CD4-positive, CD25-positive, alpha-beta regulatory T cell (primary cell): Measurements from ENCODE around the gene ME2. TPM values are rescaled to one million over a fixed set of nuclear protein-coding genes. Genes with fewer than 3 reads are reported as not detected.
"Not testable (repeated sequence)": the region's sequence is repeated elsewhere in the genome, so short reads cannot be mapped to it uniquely, and the experiment has no call there.

Experiments used
- ATAC-seq, 2 donors: fragments of 150-1000 bp; cut with Tn5 transposase; one replicate each; pipeline ENCODE4 v1.10.0; 2021; ENCODE audit warnings: low read depth in 2 of 2, moderate number of reproducible peaks in 2 of 2, moderate library complexity in 1 of 2
- DNase-seq, 3 donors: peaks; one replicate each; pipeline versions ENCODE4 v3.0.0 to v3.0.0-alpha.2; 2012 to 2022; ENCODE audit warnings: mixed read lengths in 1 of 3
- H3K27ac ChIP-seq: one replicate; pipeline ENCODE4 v1.7.0; 2013; ENCODE audit warnings: mild to moderate bottlenecking, low read length; ENCODE audit not compliant: insufficient read depth, poor library complexity, severe bottlenecking
- H3K27me3 ChIP-seq: one replicate; pipeline ENCODE4 v1.7.0; 2013; ENCODE audit warnings: low read length; ENCODE audit not compliant: control insufficient read depth, insufficient read depth
- H3K36me3 ChIP-seq: one replicate; pipeline ENCODE4 v1.7.0; 2013; ENCODE audit warnings: mild to moderate bottlenecking, low read length, moderate library complexity; ENCODE audit not compliant: control insufficient read depth, insufficient read depth
- H3K4me1 ChIP-seq: 2 replicates; pipeline ENCODE4 v1.7.0; 2013; ENCODE audit warnings: mild to moderate bottlenecking, low read length; ENCODE audit not compliant: insufficient read depth, control insufficient read depth, poor library complexity, severe bottlenecking
- H3K4me3 ChIP-seq: one replicate; pipeline ENCODE4 v1.7.0; 2013; ENCODE audit warnings: low read depth, mild to moderate bottlenecking, low read length, moderate library complexity
- H3K9me3 ChIP-seq, 2 experiments: 1 replicate in 1 of 2; 2 replicates in 1 of 2; pipeline ENCODE4 v1.7.0; 2013; ENCODE audit warnings: low read length in 2 of 2, mild to moderate bottlenecking in 1 of 2, moderate library complexity in 1 of 2; ENCODE audit not compliant: control insufficient read depth in 2 of 2
- H3K27ac Mint-ChIP-seq, 3 donors: one replicate each; pipeline ENCODE4 v1.8.0; 2020 to 2022; ENCODE audit warnings: mild to moderate bottlenecking in 3 of 3, mixed read lengths in 3 of 3, moderate library complexity in 2 of 3
- H3K27me3 Mint-ChIP-seq: one replicate; pipeline ENCODE4 v1.8.0; 2022; ENCODE audit warnings: mild to moderate bottlenecking, mixed read lengths
- H3K36me3 Mint-ChIP-seq: one replicate; pipeline ENCODE4 v1.8.0; 2020; ENCODE audit warnings: mixed read lengths
- H3K4me1 Mint-ChIP-seq, 4 donors: one replicate each; pipeline ENCODE4 v1.8.0; 2020 to 2022; ENCODE audit warnings: mixed read lengths in 4 of 4, mild to moderate bottlenecking in 1 of 4
- H3K4me3 Mint-ChIP-seq, 4 donors: one replicate each; pipeline ENCODE4 v1.8.0; 2020 to 2022; ENCODE audit warnings: mild to moderate bottlenecking in 4 of 4, mixed read lengths in 4 of 4, moderate library complexity in 3 of 4
- H3K9me3 Mint-ChIP-seq, 7 donors: one replicate each; pipeline ENCODE4 v1.8.0; 2020 to 2022; ENCODE audit warnings: mixed read lengths in 7 of 7, mild to moderate bottlenecking in 3 of 7, moderate library complexity in 2 of 7
- polyA plus RNA-seq, 4 donors: library from polyadenylated mRNA; unstranded; fragments of 300-500 nt; fragmentation: Illumina TruSeq; gene quantifications; one replicate each; pipeline ENCODE4 v1.2.3, GENCODE V29; 2021
- total RNA-seq: library from RNA; stranded (reverse); gene quantifications from one replicate; pipeline ENCODE4 v1.2.3, GENCODE V29; 2022

The ME2 gene
- total and polyA plus RNA-seq, 5 donors from 2014 or later, result 29.5 to 45.4 (median 39.7) TPM

- DNase-seq (no peak), ATAC-seq (no peak)
- Mint-ChIP-seq H3K27me3 (peaks cover 26% of the 10 kb centered on the region), H3K9me3 (peaks cover 0 to 10% (median 6%) of the 10 kb centered on the region in 7 donors), H3K36me3 (peaks cover 8% of the 10 kb centered on the region), H3K27ac (no peak overlapping the region), H3K4me3 (no peak overlapping the region), H3K4me1 (peaks cover 0 to 3% (median 0%) of the 10 kb centered on the region in 4 donors)
- Histone ChIP-seq H3K36me3 (no peaks in the 10 kb centered on the region), H3K9me3 (peaks cover 6% of the 10 kb centered on the region in 2 experiments), H3K27me3 (no peaks in the 10 kb centered on the region), H3K4me3 (no peak overlapping the region), H3K27ac (no peak overlapping the region), H3K4me1 (no peaks in the 10 kb centered on the region)
These were observed 28.4 kb upstream of the ME2 start for GRCh38 chr18:50850307-50851065.

- no peaks in the 10 kb centered on the region for H3K4me1 Mint-ChIP-seq
- no peaks in the 10 kb centered on the region for H3K36me3 ChIP-seq
- ATAC-seq (no peak), DNase-seq (no peak)
- no peak overlapping the region for H3K27ac ChIP-seq
- peaks cover 6% of the 10 kb centered on the region in 2 experiments for H3K9me3 ChIP-seq
- H3K27me3 ChIP-seq, result no peaks in the 10 kb centered on the region
- peaks cover 42% of the 10 kb centered on the region for H3K27me3 Mint-ChIP-seq
- no peak overlapping the region for H3K4me3 Mint-ChIP-seq
- H3K36me3 Mint-ChIP-seq, result peaks cover 8% of the 10 kb centered on the region
- no peaks in the 10 kb centered on the region for H3K4me1 ChIP-seq
- H3K4me3 ChIP-seq, result no peak overlapping the region
- no peak overlapping the region for H3K27ac Mint-ChIP-seq
- H3K9me3 Mint-ChIP-seq, result peaks cover 0 to 10% (median 6%) of the 10 kb centered on the region in 7 donors
These were observed 25.1 kb upstream of the ME2 start for GRCh38 chr18:50853863-50854271.

- no peaks in the 10 kb centered on the region for H3K36me3 ChIP-seq
- peaks cover 6% of the 10 kb centered on the region in 2 experiments for H3K9me3 ChIP-seq
- no peak overlapping the region for H3K4me3 ChIP-seq
- Mint-ChIP-seq H3K4me3 (peak overlapping the region in 1 of 4 donors; percentile 1), H3K36me3 (peaks cover 8% of the 10 kb centered on the region), H3K27me3 (peaks cover 42% of the 10 kb centered on the region), H3K9me3 (peaks cover 0 to 10% (median 7%) of the 10 kb centered on the region in 7 donors), H3K27ac (no peak overlapping the region), H3K4me1 (no peaks in the 10 kb centered on the region)
- H3K27me3 ChIP-seq, result no peaks in the 10 kb centered on the region
- DNase-seq, result no peak
- H3K4me1 ChIP-seq, result no peaks in the 10 kb centered on the region
- H3K27ac ChIP-seq, result no peak overlapping the region
- no peak for ATAC-seq
These were observed 22.8 kb upstream of the ME2 start for GRCh38 chr18:50855976-50856757.

- H3K4me3 Mint-ChIP-seq, H3K4me3 ChIP-seq, DNase-seq, H3K4me1 Mint-ChIP-seq, H3K27me3 ChIP-seq, H3K36me3 Mint-ChIP-seq, H3K9me3 ChIP-seq, H3K36me3 ChIP-seq, ATAC-seq, H3K27ac ChIP-seq, H3K4me1 ChIP-seq: not testable (repeated sequence)
- H3K9me3 Mint-ChIP-seq, result peaks cover 0 to 10% (median 4%) of the 10 kb centered on the region in 7 donors
- peaks cover 38% of the 10 kb centered on the region for H3K27me3 Mint-ChIP-seq
- peak overlapping the region in 1 of 3 donors; percentile 26 for H3K27ac Mint-ChIP-seq
These were observed 21.8 kb upstream of the ME2 start for GRCh38 chr18:50857166-50857565.

GRCh38 chr18:50857694-50858093 lies 21.2 kb upstream of the ME2 start:
- peaks cover 41% of the 10 kb centered on the region for H3K27me3 Mint-ChIP-seq
- H3K4me3 Mint-ChIP-seq, result no peak overlapping the region
- H3K4me3 ChIP-seq, result no peak overlapping the region
- peaks cover 0 to 9% (median 4%) of the 10 kb centered on the region in 7 donors for H3K9me3 Mint-ChIP-seq
- H3K27me3 ChIP-seq, result no peaks in the 10 kb centered on the region
- no peaks in the 10 kb centered on the region for H3K36me3 ChIP-seq
- ATAC-seq (no peak), DNase-seq (no peak)
- peaks cover 8% of the 10 kb centered on the region for H3K36me3 Mint-ChIP-seq
- peak overlapping the region in 1 of 3 donors; percentile 20 for H3K27ac Mint-ChIP-seq
- H3K4me1 ChIP-seq, result no peaks in the 10 kb centered on the region
- no peak overlapping the region for H3K27ac ChIP-seq
- H3K9me3 ChIP-seq, result peaks cover 6% of the 10 kb centered on the region in 2 experiments
- H3K4me1 Mint-ChIP-seq, result no peaks in the 10 kb centered on the region

- Mint-ChIP-seq H3K4me3 (no peak overlapping the region), H3K27me3 (peaks cover 34% of the 10 kb centered on the region), H3K9me3 (peaks cover 0 to 3% (median 0%) of the 10 kb centered on the region in 7 donors), H3K36me3 (no peaks in the 10 kb centered on the region), H3K4me1 (no peaks in the 10 kb centered on the region), H3K27ac (peak overlapping the region in 1 of 3 donors; percentile 11)
- no peaks in the 10 kb centered on the region for H3K9me3 ChIP-seq
- DNase-seq (no peak), ATAC-seq (no peak)
- H3K36me3 ChIP-seq, result no peaks in the 10 kb centered on the region
- H3K4me3 ChIP-seq, result no peak overlapping the region
- no peak overlapping the region for H3K27ac ChIP-seq
- no peaks in the 10 kb centered on the region for H3K27me3 ChIP-seq
- no peaks in the 10 kb centered on the region for H3K4me1 ChIP-seq
These were observed 18.9 kb upstream of the ME2 start for GRCh38 chr18:50859793-50860555.

GRCh38 chr18:50861617-50862016 lies 17.3 kb upstream of the ME2 start:
- ATAC-seq (no peak), DNase-seq (no peak)
- Mint-ChIP-seq H3K4me1 (no peaks in the 10 kb centered on the region), H3K27ac (no peak overlapping the region), H3K36me3 (no peaks in the 10 kb centered on the region), H3K4me3 (no peak overlapping the region), H3K9me3 (peaks cover 0 to 1% (median 0%) of the 10 kb centered on the region in 7 donors), H3K27me3 (peaks cover 38% of the 10 kb centered on the region)
- Histone ChIP-seq H3K4me3 (no peak overlapping the region), H3K27me3 (no peaks in the 10 kb centered on the region), H3K4me1 (no peaks in the 10 kb centered on the region), H3K9me3 (no peaks in the 10 kb centered on the region), H3K27ac (no peak overlapping the region), H3K36me3 (no peaks in the 10 kb centered on the region)
